Gastrocnemius medialis (tissue), 4 donors: ENCODE results near the gene LRFN4. TPM values are rescaled to one million over a fixed set of nuclear protein-coding genes. Genes with fewer than 3 reads are reported as not detected.
A peak's percentile ranks its signal among the peaks of the same experiment; 100 is the strongest.

Experiments
- ATAC-seq, 2 donors: fragments of 150-250 bp; one replicate each; pipeline ENCODE4 v1.9.1; 2016
- DNase-seq, 2 donors: peaks; one replicate each; pipeline ENCODE4 v3.0.0-alpha.2; 2019
- H3K27ac ChIP-seq, 4 donors: fragments of 200-600 bp; sonication (generic); 1 replicate in 1 of 4; 2 replicates in 3 of 4; pipeline ENCODE4 v1.5.1; 2016 to 2018; ENCODE audit warnings: mild to moderate bottlenecking in 2 of 4, moderate library complexity in 1 of 4
- H3K27me3 ChIP-seq, 3 donors: fragments of 200-600 bp; sonication (generic) in 2 of 3; 1 replicate in 1 of 3; 2 replicates in 2 of 3; pipeline versions ENCODE4 v1.5.1 to v1.6.0; 2016 to 2019; ENCODE audit warnings: mild to moderate bottlenecking in 1 of 3, moderate library complexity in 1 of 3
- H3K36me3 ChIP-seq, 2 donors: fragments of 200-600 bp; sonication (generic) in 1 of 2; one replicate each; pipeline ENCODE4 v1.5.1; 2017 to 2018
- H3K4me1 ChIP-seq, 2 donors: fragments of 200-600 bp; sonication (generic) in 1 of 2; one replicate each; pipeline ENCODE4 v1.5.1; 2016 to 2017; ENCODE audit warnings: mild to moderate bottlenecking in 2 of 2
- H3K4me3 ChIP-seq, 4 donors: fragments of 200-600 bp; sonication (generic) in 3 of 4; 1 replicate in 1 of 4; 2 replicates in 3 of 4; pipeline ENCODE4 v1.5.1; 2016 to 2019; ENCODE audit warnings: mild to moderate bottlenecking in 2 of 4
- H3K9me3 ChIP-seq, 3 donors: fragments of 200-600 bp; sonication (generic) in 2 of 3; 1 replicate in 1 of 3; 2 replicates in 2 of 3; pipeline ENCODE4 v1.5.1; 2016 to 2019
- POLR2A ChIP-seq, 2 donors: fragments of 450-650 bp; IDR thresholded peaks; one replicate each; pipeline ENCODE4 v1.6.1; 2017; ENCODE audit warnings: antibody characterized with exemption in 2 of 2, mild to moderate bottlenecking in 2 of 2, moderate library complexity in 2 of 2
- in situ Hi-C, 4 donors: fragments of 200-750 bp; cut with MboI; loops; one replicate each; pipeline versions ENCODE4 v1.15.0 to v1.8.0; 2017; ENCODE audit warnings: low sequenced_read_pairs in 4 of 4
- intact Hi-C: fragments of 100-400 bp; cut with DNase I; formaldehyde crosslinking; loops from one replicate; pipeline ENCODE4 v1.15.1; 2023; ENCODE audit warnings: low total_unique reads
- total RNA-seq, 4 donors: library from RNA; depleted of rRNA; stranded (reverse); fragments of >200 nt; gene quantifications; one replicate each; pipeline versions ENCODE4 v1.1.0 to v1.2.3, GENCODE V29; 2016
- TF ChIP-seq, protein P1 (sequence below), 5 experiments: fragments of 450-650 bp in 3 of 5; fragments of 200-600 bp in 2 of 5; sonication (generic) in 2 of 5; IDR thresholded peaks in 4 of 5; conservative IDR thresholded peaks in 1 of 5; 1 replicate in 4 of 5; 2 replicates in 1 of 5; pipeline ENCODE4 v1.5.1; 2016 to 2019; ENCODE audit warnings: antibody characterized with exemption in 5 of 5, mild to moderate bottlenecking in 3 of 5, moderate library complexity in 3 of 5

LRFN4 gene
- total RNA-seq, 4 donors from 2014 or later, result 8.6 to 12.1 (median 10.1) TPM

DNA sequence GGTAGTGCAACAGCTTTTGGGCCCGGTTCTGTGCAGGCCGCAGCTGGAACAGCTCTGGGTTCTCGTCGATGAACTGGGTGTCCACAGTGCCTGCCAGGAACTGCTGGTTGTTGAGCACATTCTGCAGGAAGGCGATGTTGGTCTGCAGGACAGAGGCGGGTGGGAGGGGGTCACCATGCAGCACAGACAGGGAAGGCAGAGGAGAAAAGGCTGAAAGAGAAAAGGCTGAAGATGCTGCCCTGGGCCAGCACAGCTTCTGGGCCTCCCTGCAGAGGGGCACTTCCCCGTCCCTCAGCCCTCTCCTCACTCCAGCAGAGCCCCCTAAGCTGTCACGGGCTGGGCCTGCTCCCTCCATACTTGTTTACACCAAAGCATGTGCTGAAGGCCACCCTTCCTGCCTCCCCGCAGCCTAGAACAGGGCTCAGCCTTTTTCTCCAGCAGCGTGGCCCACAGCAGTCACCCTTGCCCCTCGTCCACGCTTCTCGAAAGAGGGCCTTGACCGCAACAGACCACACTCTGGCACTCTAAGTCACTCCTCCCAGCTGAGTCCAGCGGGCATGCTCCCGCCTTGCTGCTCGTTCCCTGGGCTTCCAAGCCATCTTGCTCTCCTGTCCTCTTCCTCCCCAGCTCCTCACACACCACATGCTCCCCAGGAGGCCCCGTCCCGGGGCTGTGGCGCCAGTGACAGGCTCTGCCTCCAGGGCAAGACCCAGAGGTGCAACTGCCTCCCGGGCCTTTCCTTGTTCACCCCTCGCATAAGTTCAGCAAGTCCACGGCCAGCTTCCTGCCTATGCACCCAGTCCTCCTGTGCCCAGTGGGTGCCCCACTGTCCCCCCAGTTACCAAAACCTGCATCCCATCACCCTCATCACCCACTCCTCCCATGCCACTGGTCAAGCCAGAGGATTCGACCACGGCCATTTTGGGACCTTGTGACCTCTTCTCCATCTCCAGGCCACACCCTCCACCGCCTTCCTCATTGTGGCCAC lies 3.3 kb upstream of the LRFN4 start:
- H3K4me3 ChIP-seq, result no peak overlapping the region
- no peaks in the 10 kb centered on the region for H3K36me3 ChIP-seq
- peaks cover 8 to 9% of the 10 kb centered on the region in 2 donors for H3K4me1 ChIP-seq
- TF ChIP-seq, protein P1, sequence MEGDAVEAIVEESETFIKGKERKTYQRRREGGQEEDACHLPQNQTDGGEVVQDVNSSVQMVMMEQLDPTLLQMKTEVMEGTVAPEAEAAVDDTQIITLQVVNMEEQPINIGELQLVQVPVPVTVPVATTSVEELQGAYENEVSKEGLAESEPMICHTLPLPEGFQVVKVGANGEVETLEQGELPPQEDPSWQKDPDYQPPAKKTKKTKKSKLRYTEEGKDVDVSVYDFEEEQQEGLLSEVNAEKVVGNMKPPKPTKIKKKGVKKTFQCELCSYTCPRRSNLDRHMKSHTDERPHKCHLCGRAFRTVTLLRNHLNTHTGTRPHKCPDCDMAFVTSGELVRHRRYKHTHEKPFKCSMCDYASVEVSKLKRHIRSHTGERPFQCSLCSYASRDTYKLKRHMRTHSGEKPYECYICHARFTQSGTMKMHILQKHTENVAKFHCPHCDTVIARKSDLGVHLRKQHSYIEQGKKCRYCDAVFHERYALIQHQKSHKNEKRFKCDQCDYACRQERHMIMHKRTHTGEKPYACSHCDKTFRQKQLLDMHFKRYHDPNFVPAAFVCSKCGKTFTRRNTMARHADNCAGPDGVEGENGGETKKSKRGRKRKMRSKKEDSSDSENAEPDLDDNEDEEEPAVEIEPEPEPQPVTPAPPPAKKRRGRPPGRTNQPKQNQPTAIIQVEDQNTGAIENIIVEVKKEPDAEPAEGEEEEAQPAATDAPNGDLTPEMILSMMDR (IDR thresholded peaks at IDR 0.05 in 4 of 5, conservative IDR thresholded peaks at IDR 0.05 in 1 of 5), result no peak
- no peak for TF ChIP-seq POLR2A (IDR thresholded peaks at IDR 0.05)
- no peaks in the 10 kb centered on the region for H3K27me3 ChIP-seq
- DNase-seq, result peak in 1 of 2 donors; percentile 0
- H3K27ac ChIP-seq, result no peak overlapping the region
- in situ Hi-C loops (no loop called here), intact Hi-C loops (no loop called here)
- H3K9me3 ChIP-seq, result no peaks in the 10 kb centered on the region
- ATAC-seq, result no peak

DNA sequence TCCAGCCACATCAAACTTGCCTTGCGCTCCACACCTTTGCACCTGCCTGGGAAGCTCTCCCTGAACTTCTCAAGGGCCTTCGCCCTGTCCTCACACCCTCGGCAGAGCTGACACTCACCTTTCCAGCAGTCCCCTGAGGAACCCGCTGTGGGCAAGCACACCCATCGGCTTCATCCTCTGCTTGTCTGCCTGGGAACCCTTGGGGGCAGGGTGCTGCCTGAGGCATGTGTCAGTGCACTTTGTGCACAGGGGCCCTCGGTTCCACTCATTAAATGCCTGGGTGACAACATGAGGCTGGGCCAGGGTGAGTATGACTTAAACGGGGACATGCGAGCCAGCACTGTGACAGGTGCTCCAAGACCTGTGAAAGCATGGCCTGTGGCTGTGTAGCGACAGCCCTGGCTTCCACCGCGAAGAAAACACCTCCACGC lies 2.6 kb upstream of the LRFN4 start:
- intact Hi-C loops (no loop called here), in situ Hi-C loops (no loop called here)
- Histone ChIP-seq H3K9me3 (no peaks in the 10 kb centered on the region), H3K36me3 (no peaks in the 10 kb centered on the region), H3K27ac (no peak overlapping the region), H3K4me1 (peaks cover 8 to 9% of the 10 kb centered on the region in 2 donors), H3K27me3 (no peaks in the 10 kb centered on the region), H3K4me3 (no peak overlapping the region)
- ATAC-seq (no peak), DNase-seq (no peak)
- TF ChIP-seq, protein P1 (IDR thresholded peaks at IDR 0.05 in 4 of 5, conservative IDR thresholded peaks at IDR 0.05 in 1 of 5), result no peak
- TF ChIP-seq POLR2A (IDR thresholded peaks at IDR 0.05), result no peak

DNA sequence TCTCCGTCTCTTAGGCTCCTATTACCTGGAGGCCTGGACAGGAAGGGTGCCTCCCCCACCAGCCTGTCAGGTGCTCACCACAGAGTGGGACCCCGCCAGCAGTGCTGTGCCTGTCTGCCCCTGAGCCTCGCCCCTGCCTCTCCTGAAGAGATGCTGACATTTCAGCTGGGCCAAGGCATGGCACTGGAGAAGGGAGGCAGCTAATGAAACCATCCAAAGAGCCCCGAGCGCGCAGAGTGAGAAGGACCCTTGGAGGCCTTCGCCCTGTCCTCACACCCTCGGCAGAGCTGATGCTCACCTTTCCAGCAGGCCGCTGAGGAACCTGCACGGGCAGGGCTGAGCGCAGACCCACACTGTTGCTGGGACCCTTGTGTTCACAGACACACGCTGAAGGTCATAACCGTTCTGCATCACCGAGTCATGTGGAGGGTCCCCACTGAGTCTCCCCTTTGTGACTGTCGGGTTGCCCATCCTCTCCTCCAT lies 2.1 kb upstream of the LRFN4 start:
- Histone ChIP-seq H3K36me3 (no peaks in the 10 kb centered on the region), H3K27me3 (no peaks in the 10 kb centered on the region), H3K4me3 (no peak overlapping the region), H3K9me3 (no peaks in the 10 kb centered on the region), H3K27ac (peak overlapping the region in 1 of 4 donors; percentile 83), H3K4me1 (peaks cover 8 to 9% of the 10 kb centered on the region in 2 donors)
- DNase-seq (no peak), ATAC-seq (no peak)
- intact Hi-C loops, result no loop called here
- TF ChIP-seq, protein P1 (IDR thresholded peaks at IDR 0.05 in 4 of 5, conservative IDR thresholded peaks at IDR 0.05 in 1 of 5), result no peak
- TF ChIP-seq POLR2A (IDR thresholded peaks at IDR 0.05), result no peak
- in situ Hi-C loops, result no loop called here

DNA sequence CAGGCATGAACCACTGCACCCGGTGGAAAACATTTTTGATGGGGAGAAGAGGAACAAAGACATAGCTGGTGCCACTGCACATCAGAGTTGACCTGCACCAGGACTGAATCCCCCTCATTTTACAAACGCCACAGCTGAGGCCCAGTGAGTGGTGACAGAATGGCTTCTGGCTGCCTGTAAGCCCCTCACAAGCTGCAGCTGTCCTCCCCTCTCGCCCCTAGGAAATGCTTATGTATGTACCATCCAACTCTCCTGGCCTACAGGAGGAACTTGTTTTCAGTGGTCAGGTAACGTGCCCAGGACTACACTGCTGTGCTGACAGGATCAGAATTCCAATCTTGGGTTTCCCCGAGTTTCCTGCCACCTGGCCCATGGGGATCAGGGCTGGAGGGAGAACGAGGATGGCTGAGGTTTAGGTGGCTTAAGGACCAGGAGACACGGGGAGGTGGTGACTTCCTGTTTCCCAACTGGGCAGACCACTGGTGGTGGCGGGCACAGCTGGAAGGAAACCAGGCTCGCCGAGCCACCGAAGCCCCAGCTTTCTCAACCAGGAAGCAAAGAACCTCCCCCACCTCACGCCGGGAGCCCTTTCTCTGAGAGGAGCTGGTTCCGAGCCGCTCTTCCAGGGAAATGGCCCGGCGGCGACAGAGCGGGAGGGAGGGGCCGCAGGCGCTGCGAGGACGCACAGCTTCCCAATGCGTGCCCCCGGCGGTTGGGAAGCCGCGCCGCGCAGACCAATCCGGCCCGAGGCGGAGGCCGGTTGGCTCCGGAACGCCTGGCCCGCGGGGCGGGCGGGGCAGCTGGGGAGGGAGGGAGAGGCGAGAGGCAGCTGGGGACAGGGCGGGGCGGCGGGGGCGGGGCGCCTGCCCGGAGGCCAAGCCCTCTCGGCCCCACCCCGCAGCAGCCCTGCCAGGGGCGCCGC lies 1.0 kb upstream of the LRFN4 start:
- H3K36me3 ChIP-seq, result no peaks in the 10 kb centered on the region
- ATAC-seq (peak; percentile 87 to 88), DNase-seq (peak; percentile 90 to 94)
- TF ChIP-seq POLR2A (IDR thresholded peaks at IDR 0.05), result peak; percentile 62 to 75
- TF ChIP-seq, protein P1 (IDR thresholded peaks at IDR 0.05 in 4 of 5, conservative IDR thresholded peaks at IDR 0.05 in 1 of 5), result no peak
- no peaks in the 10 kb centered on the region for H3K9me3 ChIP-seq
- intact Hi-C loops, result loop anchor here (1.0 kb wide), 3 partner anchors 13 to 102 kb away; partner anchors contain the start of genes PC and RCE1
- no peaks in the 10 kb centered on the region for H3K27me3 ChIP-seq
- in situ Hi-C loops, result no loop called here
- peak overlapping the region; percentile 82 to 97 (median 88) for H3K27ac ChIP-seq
- peaks cover 8 to 9% of the 10 kb centered on the region in 2 donors for H3K4me1 ChIP-seq
- peak overlapping the region; percentile 59 to 96 (median 78) for H3K4me3 ChIP-seq
